GM12872 (cell line): ENCODE results near the gene LIMCH1.

Experiments
- TF ChIP-seq, protein P1 (sequence below): IDR thresholded peaks from 3 replicates; pipeline ENCODE4 v1.5.1; 2011; ENCODE audit warnings: low read depth, mild to moderate bottlenecking, low read length, moderate library complexity; ENCODE audit not compliant: insufficient read depth

Gene LIMCH1

GRCh38 chr4:41507291-41507947 lies 30.5 kb upstream of the LIMCH1 start:
- TF ChIP-seq, protein P1, sequence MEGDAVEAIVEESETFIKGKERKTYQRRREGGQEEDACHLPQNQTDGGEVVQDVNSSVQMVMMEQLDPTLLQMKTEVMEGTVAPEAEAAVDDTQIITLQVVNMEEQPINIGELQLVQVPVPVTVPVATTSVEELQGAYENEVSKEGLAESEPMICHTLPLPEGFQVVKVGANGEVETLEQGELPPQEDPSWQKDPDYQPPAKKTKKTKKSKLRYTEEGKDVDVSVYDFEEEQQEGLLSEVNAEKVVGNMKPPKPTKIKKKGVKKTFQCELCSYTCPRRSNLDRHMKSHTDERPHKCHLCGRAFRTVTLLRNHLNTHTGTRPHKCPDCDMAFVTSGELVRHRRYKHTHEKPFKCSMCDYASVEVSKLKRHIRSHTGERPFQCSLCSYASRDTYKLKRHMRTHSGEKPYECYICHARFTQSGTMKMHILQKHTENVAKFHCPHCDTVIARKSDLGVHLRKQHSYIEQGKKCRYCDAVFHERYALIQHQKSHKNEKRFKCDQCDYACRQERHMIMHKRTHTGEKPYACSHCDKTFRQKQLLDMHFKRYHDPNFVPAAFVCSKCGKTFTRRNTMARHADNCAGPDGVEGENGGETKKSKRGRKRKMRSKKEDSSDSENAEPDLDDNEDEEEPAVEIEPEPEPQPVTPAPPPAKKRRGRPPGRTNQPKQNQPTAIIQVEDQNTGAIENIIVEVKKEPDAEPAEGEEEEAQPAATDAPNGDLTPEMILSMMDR, result no peak

GRCh38 chr4:41509451-41509866 lies 28.5 kb upstream of the LIMCH1 start:
- TF ChIP-seq, protein P1, result no peak

- TF ChIP-seq, protein P1, result no peak
Measured at GRCh38 chr4:41510179-41510578, 27.8 kb upstream of the LIMCH1 start.

DNA sequence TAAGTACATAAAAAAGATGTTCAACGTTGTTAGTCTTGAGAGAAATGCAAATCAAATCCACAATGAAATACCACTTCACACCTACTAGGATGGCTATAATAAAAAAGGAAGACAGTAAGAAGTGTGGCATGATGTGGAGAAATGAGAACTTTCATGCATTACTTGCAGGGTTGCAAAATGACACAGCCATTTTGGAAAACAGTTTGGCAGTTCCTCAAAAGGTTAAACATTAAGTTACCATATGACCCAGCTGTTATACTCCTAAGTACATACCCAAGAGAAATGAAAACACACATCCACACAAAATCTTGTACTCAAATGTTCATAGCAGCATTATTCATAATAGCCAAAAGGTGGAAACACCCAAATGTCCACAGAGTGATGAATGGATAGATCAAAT lies 25.8 kb upstream of the LIMCH1 start:
- TF ChIP-seq, protein P1, result no peak

GRCh38 chr4:41512596-41512995 lies 25.4 kb upstream of the LIMCH1 start:
- TF ChIP-seq, protein P1, result no peak

- TF ChIP-seq, protein P1, result no peak
Measured at GRCh38 chr4:41514169-41514568, 23.8 kb upstream of the LIMCH1 start.

DNA sequence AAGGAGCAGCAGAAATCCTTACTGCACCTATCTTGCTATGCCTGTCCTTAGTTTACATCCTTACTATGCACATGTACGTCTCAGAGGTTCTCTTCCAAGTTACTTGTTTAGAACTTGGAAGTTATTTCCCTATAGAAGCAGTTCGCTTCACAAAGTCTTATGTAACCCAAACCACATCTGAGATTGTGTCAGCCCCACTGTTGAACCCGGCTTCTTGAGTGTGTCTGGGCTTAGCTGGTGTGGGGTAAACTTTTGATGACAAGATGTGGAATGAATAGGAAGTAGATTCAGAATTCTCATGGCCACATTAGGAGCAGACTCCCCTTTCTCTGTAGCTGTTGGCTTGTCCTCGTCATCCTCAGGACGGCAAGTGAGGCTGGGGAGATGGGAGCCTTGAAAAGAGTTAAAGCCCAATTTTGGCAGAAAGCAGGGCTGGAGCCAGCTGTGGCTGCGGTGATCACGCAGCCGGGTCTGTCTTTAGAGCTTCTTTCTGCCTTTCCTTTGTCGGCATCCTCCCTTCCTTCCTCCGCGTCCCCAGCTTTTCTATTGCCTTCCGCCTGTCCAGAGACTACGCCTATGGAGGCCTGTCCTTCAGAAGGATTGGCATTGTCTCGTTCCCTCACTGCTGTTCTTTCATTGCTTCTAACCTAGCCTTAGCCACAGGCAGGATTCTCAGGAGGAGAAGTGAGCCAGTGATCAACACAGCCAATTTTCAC lies 23.0 kb upstream of the LIMCH1 start:
- TF ChIP-seq, protein P1, result no peak
